HL-60 (cell line): ENCODE measurements around the gene RNF187.

Experiments used
- DNase-seq, 2 experiments: peaks; one replicate each; pipeline ENCODE4 v3.0.0-alpha.2; 2010 to 2020; ENCODE audit warnings: low read depth in 1 of 2, low spot score in 1 of 2
- H3K27ac ChIP-seq: fragments of 250-450 bp; sonication (Bioruptor Pico); replicated peaks from 2 replicates; pipeline ENCODE4 v1.5.1; 2020; ENCODE audit warnings: mild to moderate bottlenecking, moderate library complexity
- H3K27me3 ChIP-seq: fragments of 250-450 bp; sonication (Bioruptor Pico); 2 replicates; pipeline ENCODE4 v1.5.1; 2021; ENCODE audit warnings: mild to moderate bottlenecking, moderate library complexity; ENCODE audit not compliant: insufficient read depth, poor library complexity, severe bottlenecking
- H3K4me3 ChIP-seq: replicated peaks from 2 replicates; pipeline ENCODE4 v1.5.1; 2011; ENCODE audit warnings: mild to moderate bottlenecking, control low read depth, low read length; ENCODE audit not compliant: insufficient read depth
- CTCF ChIP-seq: IDR thresholded peaks from one replicate; pipeline ENCODE4 v1.5.1; 2011; ENCODE audit warnings: low read length, control low read depth, inconsistent platforms; ENCODE audit not compliant: insufficient read depth
- GABPA ChIP-seq: IDR thresholded peaks from 2 replicates; pipeline ENCODE4 v1.6.1; 2012; ENCODE audit warnings: low read depth
- POLR2AphosphoS5 ChIP-seq: IDR thresholded peaks from 2 replicates; pipeline ENCODE4 v1.6.1; 2012; ENCODE audit warnings: low read depth
- REST ChIP-seq: IDR thresholded peaks from 2 replicates; pipeline ENCODE4 v1.6.1; 2012; ENCODE audit warnings: low read depth; ENCODE audit not compliant: insufficient replicate concordance
- SPI1 ChIP-seq: IDR thresholded peaks from 2 replicates; pipeline ENCODE4 v1.6.1; 2012; ENCODE audit warnings: low read depth, mild to moderate bottlenecking, borderline replicate concordance

RNF187 gene

GRCh38 chr1:228488818-228489674 lies 1.9 kb downstream of the RNF187 start:
- DNase-seq, result no peak
- no peaks in the 10 kb centered on the region for H3K27me3 ChIP-seq
- no peak overlapping the region for H3K4me3 ChIP-seq
- TF ChIP-seq SPI1 (no peak), REST (no peak), GABPA (no peak), POLR2AphosphoS5 (no peak), CTCF (no peak)
- no peak overlapping the region for H3K27ac ChIP-seq

- no peaks in the 10 kb centered on the region for H3K27me3 ChIP-seq
- DNase-seq, result no peak
- H3K27ac ChIP-seq, result no peak overlapping the region
- TF ChIP-seq CTCF, result no peak
- no peak for TF ChIP-seq REST
- TF ChIP-seq POLR2AphosphoS5, result no peak
- TF ChIP-seq SPI1, result no peak
- no peak for TF ChIP-seq GABPA
- no peak overlapping the region for H3K4me3 ChIP-seq
Measured at GRCh38 chr1:228490120-228491078, 3.2 kb downstream of the RNF187 start.

GRCh38 chr1:228493141-228494043 lies 6.2 kb downstream of the RNF187 start:
- no peak for DNase-seq
- TF ChIP-seq SPI1, result no peak
- TF ChIP-seq CTCF, result no peak
- TF ChIP-seq REST, result no peak
- TF ChIP-seq POLR2AphosphoS5, result no peak
- no peak for TF ChIP-seq GABPA

More at GRCh38 chr1:228493141-228494043, 6.2 kb downstream of the RNF187 start:
- no peaks in the 10 kb centered on the region for H3K27me3 ChIP-seq
- no peak overlapping the region for H3K4me3 ChIP-seq
- H3K27ac ChIP-seq, result no peak overlapping the region
